ENCODE data around the gene GRWD1. TPM values are rescaled to one million over a fixed set of nuclear protein-coding genes. Genes with fewer than 3 reads are reported as not detected.

GRWD1 gene
- 14.7 and 39.3 TPM in 2 replicates for total RNA-seq

DNA sequence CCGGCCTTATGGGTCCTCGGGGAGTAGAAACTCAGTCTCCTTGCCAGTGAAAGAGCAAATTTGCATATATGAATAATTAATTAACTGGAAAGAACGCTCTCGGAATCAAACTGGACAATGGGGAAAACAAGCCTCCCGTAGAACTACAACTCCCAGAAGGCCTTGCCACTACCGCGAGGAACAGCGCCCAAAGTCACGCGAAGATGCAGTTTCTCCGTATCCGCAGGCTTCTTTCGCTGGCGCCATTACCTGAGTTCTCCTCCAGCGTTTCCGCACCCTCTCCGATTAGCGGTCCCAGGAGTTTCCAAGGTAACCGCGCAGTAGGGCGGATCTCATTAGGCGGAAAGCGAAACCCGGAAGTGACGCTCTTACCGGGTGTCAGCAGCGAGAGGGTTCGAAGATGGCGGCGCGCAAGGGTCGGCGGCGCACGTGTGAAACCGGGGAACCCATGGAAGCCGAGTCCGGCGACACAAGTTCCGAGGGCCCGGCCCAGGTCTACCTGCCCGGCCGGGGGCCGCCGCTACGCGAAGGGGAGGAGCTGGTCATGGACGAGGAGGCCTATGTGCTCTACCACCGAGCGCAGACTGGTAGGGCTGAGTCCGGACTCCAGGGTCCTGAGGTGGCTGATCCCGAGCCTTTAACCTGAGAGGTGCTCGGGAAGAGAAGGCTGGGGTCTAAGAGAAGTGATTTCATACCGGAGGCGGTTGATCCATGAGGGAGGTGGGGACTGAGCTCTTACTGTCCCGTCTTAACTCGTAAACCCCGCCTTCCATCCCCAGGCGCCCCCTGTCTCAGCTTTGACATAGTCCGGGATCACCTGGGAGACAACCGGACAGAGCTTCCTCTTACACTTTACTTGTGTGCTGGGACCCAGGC lies at the start of gene GRWD1:
TSS of gene GRWD1 (plus strand) at position 378 of the 876 bp plus-strand sequence. CDS start at position 401, 23 bp downstream.

DNA sequence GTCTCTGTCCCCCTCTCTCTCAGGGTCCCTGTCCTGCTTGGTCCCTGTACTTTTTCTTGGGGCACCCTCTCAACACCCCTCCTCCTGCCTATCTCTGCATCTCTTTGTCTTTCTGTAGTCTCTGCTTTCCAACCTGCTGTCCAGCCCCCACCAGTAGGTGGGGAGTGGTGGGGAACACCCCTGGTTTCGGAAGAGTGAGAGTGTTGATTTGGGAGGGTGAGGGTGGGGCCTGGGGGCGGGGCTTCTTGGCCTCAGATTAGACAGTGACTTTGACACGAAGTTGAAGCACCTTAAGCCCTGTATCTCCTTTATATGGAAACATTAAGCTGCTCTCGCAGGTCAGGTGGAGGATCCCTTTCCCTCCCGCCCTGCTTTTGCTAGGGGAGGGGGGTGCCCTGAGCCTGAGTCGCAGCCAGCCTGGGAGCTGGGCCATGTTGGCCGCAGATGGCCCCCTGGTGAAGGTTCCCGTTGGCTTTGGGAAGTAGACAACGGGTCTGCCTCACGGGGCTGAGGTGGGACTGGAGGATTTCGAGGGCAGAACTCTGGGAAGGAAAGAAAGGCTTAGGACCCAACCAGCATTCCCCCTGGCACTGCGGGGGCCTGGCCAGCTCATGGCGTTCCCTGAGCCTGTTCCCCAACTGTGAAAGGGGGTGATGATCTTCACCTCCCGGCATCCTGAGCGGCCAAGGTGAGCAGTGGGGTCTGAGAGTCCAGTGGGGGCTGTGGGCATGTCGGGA lies 9.6 kb downstream of the GRWD1 start, which contains the start of gene KCNJ14:
TSS of gene KCNJ14 (plus strand) at position 404 of the 737 bp plus-strand sequence. CDS start 6,151 bp downstream, outside the sequence.

GRCh38 chr19:48469289-48469881 lies 23.6 kb downstream of the GRWD1 start, which contains the start of gene CYTH2:
CYTH2 (plus strand) TSS chr19:48469369; CDS start chr19:48469508, 139 bp downstream.

Other genes starting within 250 kb of the GRWD1 start
- gene CARD8, start 190.1 kb upstream of the GRWD1 start, total RNA-seq: 47.3 and 92.1 TPM in 2 replicates
- 0.63 and 0.97 TPM in 2 replicates for gene ZNF114, start 175.9 kb upstream of the GRWD1 start, total RNA-seq
- 12.1 and 25.3 TPM in 2 replicates for gene EMP3, start 120.4 kb upstream of the GRWD1 start, total RNA-seq
- gene TMEM143, start 82.0 kb upstream of the GRWD1 start, total RNA-seq: 2.1 and 3.8 TPM in 2 replicates
- gene SYNGR4, start 81.6 kb upstream of the GRWD1 start, total RNA-seq: not detected in 2 replicates
- 31.9 and 51.2 TPM in 2 replicates for gene KDELR1, start 54.4 kb upstream of the GRWD1 start, total RNA-seq
- gene GRIN2D, start 52.3 kb upstream of the GRWD1 start, total RNA-seq: 0.19 and 0.32 TPM in 2 replicates
- gene KCNJ14, start 9.6 kb downstream of the GRWD1 start, total RNA-seq: under 0.01 and 0.63 TPM in 2 replicates
- 48.4 and 53.1 TPM in 2 replicates for gene CYTH2, start 23.4 kb downstream of the GRWD1 start, total RNA-seq
- 0.06 TPM in 1 of 2 replicates, not detected in the other for gene LMTK3, start 65.9 kb downstream of the GRWD1 start, total RNA-seq
- gene SULT2B1, start 106.2 kb downstream of the GRWD1 start, total RNA-seq: not detected in 2 replicates
- not detected in 2 replicates for gene SPACA4, start 160.8 kb downstream of the GRWD1 start, total RNA-seq
- gene FAM83E, start 169.1 kb downstream of the GRWD1 start, total RNA-seq: 0.49 and 0.94 TPM in 2 replicates
- 1,360 and 2,089 TPM in 2 replicates for gene RPL18, start 173.2 kb downstream of the GRWD1 start, total RNA-seq
- 5.2 and 6.4 TPM in 2 replicates for gene SPHK2, start 173.5 kb downstream of the GRWD1 start, total RNA-seq
- 1.5 and 2.6 TPM in 2 replicates for gene DBP, start 191.4 kb downstream of the GRWD1 start, total RNA-seq
- gene CA11, start 200.2 kb downstream of the GRWD1 start, total RNA-seq: 0.97 and 2.7 TPM in 2 replicates
- gene NTN5, start 227.0 kb downstream of the GRWD1 start, total RNA-seq: 0.06 and 0.16 TPM in 2 replicates
- gene FUT2, start 250.0 kb downstream of the GRWD1 start, total RNA-seq: not detected in 2 replicates

All from bladder microvascular endothelial cell (primary cell).